ENCODE data around the gene SORD.

The SORD gene

GRCh38 chr15:45118131-45118588, 95.2 kb downstream of the SORD start:
- peak; percentile 82 for DNase-seq

GRCh38 chr15:45118996-45119395, 96.0 kb downstream of the SORD start:
- no peak for DNase-seq

DNA sequence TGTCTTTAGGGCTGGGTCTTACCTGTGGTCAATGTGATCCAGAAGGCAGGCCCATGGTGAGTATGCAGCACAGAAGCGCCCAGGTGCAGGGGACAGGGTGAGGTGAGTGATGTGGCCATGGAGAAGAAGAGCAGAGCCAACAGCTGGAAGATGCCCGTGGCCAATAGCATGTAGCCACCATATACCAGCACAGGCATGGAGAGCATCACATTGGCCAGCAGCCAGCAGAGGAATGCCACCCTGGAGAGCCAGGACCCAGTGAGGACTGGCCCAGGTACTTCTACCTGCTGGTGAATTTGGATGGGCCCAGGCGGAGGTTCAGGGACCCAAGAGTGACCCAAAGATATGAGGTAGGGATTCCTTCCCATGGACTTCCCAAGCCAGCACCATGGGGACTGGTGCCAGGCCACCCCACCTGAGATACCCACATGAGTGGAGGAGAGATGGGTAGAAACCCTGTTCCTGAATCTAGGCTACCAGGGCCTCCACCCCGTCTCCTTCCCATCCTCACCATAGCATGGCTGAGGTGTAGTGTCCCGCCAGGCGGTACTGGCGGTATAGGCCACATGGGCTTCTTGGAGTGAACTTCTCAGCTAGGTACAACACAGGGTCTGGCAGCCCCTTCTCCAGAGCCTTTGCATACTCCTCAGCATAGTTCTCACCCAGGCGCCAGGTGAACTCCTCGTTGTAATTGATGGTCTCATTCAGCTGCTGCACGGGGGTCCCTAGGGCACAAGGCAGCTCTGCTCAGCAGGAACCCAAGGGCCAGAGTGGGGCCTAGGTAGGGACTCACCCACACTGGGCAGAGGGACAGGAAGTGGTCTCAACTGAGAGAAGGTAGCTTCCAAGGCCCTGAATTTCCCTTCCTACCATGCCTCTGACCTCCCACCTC, 97.3 kb downstream of the SORD start:
- no peak for DNase-seq

DNA sequence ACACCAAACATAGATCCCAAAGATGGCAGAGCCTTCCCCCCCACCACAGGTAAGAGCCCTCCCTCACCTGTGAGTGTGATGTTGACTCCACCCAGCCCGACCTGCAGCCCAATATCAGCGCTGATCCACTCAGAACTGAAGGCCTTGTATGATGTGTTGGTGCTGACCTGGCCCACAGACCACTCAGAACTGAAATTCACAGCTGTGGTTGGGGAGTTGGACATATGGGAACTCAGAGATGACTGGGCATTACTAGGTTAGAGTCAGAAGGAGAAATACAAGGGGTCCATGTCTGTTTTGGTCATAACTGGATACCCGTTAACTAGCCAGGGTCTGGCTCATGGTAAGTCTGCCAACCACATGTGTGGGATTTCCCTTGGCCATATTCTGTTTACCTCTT, 98.0 kb downstream of the SORD start:
- no peak for DNase-seq

GRCh38 chr15:45121706-45122417, 98.9 kb downstream of the SORD start:
- no peak for DNase-seq

DNA sequence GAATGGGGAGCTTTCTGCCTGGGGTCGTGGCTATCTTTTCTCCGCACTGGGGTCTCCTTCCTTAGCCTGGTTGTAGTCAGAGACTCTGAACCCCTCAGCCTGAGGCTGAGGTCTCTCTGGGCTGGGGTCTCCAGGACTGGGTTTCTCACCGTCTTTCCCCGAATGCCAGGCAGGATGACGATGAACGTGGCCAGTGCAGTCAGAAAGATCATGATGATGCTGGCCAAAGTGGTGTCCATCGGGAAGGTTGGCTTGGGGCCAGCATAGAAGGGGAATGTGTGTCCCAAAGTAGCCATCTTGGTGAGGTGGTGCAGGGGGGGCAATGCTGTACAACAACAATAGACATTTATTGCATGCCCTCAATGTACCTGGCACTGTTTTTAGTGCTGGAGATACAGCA, 99.7 kb downstream of the SORD start:
- DNase-seq = no peak

DNA sequence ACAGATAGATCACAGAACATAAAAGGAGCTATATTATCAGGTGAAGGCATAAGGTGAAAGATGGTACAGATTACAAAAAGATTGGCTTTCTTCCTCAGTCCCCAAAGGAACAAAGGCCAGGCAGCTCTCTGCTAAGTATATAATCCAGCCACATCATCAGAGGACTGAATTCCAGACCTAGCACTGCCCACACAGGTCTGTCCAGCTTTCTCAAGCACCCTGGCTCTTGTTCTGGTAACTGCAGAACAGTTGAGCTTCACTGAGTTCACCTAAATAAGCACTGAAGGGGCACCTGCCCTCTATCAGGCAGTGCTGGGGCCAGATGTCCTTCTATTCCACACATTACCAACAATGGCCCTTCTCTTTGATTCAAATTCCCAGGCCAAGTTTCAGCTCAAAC, 100.4 kb downstream of the SORD start:
- no peak for DNase-seq

DNA sequence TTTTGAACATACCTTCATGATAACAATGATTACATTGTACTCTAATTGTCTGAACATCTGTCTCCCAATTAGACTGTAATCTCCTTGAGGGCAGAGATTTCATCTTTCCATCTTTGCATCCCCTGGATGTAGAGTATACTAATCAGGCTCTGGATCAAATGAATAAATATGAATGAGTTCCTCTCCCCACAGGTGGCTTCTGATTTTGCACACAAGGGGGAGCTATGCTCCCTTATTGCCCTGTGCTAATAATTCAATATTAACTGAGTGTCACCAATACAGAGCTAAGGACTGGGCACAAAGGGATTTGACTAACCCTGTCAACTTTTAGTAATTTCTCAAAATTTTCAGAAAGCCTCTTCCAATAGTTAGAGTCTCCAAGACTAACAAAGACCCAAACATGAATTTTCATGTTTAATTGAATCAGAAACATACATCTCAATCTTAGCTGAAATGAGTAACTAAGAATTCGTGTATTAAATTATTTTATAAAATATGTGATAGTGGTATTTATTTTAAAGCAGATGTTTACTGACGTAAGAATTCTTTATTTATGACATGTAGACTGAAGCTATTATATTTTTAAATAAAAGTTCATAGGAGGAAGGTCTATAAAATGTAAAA, 103.7 kb downstream of the SORD start:
- peak; percentile 37 for DNase-seq
